ENCODE data around the gene IFI27L1. TPM values are rescaled to one million over a fixed set of nuclear protein-coding genes. Genes with fewer than 3 reads are reported as not detected.
A peak's percentile ranks its signal among the peaks of the same experiment; 100 is the strongest.

The IFI27L1 gene
- total RNA-seq, 4 donors from 2014 or later, result 7.2 to 11.4 (median 9.3) TPM

DNA sequence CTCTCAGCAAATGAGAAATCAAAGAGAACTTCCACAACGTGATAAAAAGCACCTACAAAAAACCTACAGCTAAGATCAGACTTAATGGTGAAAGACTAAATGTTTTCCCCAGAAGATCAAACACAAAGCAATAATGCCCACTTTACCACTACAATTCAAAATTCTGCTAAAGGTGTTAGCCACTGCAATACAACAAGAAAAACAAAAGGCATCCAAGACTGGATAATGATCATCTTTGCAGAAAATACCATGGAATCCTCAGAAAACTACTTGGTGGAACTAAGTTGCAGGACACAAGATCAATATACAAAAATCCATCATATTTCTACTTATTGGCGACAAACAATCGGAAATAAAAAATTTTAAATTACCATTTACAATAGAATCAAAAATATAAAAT, 6.6 kb upstream of the IFI27L1 start:
- WGBS, result 95% methylated on average over 3 of the region's 3 CpGs
- TF ChIP-seq EP300 (IDR thresholded peaks at IDR 0.05), result no peak
- H3K27ac ChIP-seq, result no peak overlapping the region

DNA sequence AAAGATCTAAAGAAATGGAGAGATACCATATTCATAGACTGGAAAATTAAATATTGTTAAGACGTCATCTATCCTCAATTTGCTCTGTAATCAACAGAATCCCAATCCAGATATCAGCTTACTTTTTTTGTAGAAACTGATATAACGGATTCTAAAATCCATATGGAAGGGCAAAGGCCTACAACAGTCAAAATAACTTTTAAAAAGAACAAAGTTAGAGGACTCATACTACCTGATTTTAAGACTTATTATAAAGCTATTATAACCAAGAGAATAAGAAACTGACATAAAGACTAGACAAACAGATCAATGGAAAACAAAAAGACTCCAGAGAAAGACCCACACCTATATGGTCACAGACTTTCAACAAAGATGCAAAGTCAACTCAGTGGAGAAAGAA, 6.1 kb upstream of the IFI27L1 start:
- TF ChIP-seq POLR2AphosphoS5 (IDR thresholded peaks at IDR 0.05) (no peak), POLR2A (IDR thresholded peaks at IDR 0.05) (no peak), EP300 (IDR thresholded peaks at IDR 0.05) (no peak)
- TF ChIP-seq, protein P1, sequence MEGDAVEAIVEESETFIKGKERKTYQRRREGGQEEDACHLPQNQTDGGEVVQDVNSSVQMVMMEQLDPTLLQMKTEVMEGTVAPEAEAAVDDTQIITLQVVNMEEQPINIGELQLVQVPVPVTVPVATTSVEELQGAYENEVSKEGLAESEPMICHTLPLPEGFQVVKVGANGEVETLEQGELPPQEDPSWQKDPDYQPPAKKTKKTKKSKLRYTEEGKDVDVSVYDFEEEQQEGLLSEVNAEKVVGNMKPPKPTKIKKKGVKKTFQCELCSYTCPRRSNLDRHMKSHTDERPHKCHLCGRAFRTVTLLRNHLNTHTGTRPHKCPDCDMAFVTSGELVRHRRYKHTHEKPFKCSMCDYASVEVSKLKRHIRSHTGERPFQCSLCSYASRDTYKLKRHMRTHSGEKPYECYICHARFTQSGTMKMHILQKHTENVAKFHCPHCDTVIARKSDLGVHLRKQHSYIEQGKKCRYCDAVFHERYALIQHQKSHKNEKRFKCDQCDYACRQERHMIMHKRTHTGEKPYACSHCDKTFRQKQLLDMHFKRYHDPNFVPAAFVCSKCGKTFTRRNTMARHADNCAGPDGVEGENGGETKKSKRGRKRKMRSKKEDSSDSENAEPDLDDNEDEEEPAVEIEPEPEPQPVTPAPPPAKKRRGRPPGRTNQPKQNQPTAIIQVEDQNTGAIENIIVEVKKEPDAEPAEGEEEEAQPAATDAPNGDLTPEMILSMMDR (IDR thresholded peaks at IDR 0.05), result no peak
- no peak for DNase-seq (ENCODE audit: low spot score in 2 of 2)
- Histone ChIP-seq H3K27me3 (no peaks in the 10 kb centered on the region), H3K4me3 (no peak overlapping the region), H3K4me1 (peaks cover 42% of the 10 kb centered on the region), H3K27ac (no peak overlapping the region), H3K9me3 (no peaks in the 10 kb centered on the region), H3K36me3 (peaks cover 6% of the 10 kb centered on the region)
- WGBS, result 96% methylated on average over 2 of the region's 2 CpGs

More for the DNA sequence above, 6.6 kb upstream of the IFI27L1 start:
- Histone ChIP-seq H3K36me3 (peaks cover 6% of the 10 kb centered on the region), H3K4me3 (no peak overlapping the region), H3K27me3 (no peaks in the 10 kb centered on the region), H3K9me3 (peaks cover 2% of the 10 kb centered on the region), H3K4me1 (peaks cover 38% of the 10 kb centered on the region)
- DNase-seq (ENCODE audit: low spot score in 2 of 2), result no peak

DNA sequence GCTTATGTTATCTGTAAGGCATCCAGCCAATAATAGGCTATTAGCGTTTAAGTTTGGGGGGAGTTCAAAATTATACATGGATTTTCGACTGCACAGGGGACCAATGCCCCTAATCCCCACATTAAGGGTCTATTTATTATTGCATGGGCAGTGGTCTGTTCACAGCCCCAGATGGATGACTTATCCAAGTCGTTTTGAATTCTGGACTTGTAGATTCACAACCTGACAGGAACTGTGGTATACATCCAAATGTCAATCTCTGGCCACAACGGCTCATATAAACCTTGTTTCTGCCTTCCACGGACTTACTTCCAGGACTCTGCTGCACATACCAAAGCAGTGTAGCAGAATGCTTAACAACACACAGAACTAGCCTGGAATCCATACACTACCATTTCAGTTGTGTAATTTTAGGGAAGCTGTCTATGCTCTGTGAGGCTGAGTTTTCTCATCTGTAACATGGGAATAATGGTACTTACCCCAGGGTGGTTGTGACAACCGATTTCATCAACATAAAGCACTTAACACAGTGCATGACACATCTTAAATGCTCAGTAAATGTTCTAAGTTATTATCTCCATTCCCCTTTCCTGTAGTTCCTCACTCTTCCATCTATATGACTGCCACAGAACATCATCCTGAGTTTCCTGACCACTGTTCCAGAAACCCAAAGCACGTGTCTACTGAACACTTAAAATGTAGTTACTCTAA, 3.8 kb upstream of the IFI27L1 start:
- peaks cover 51% of the 10 kb centered on the region for H3K4me1 ChIP-seq
- peaks cover 6% of the 10 kb centered on the region for H3K36me3 ChIP-seq
- H3K27me3 ChIP-seq, result no peaks in the 10 kb centered on the region
- 58% methylated on average over 7 of the region's 7 CpGs for WGBS
- peak overlapping the region; percentile 100 for H3K4me3 ChIP-seq
- no peak overlapping the region for H3K27ac ChIP-seq
- no peaks in the 10 kb centered on the region for H3K9me3 ChIP-seq
- no peak for DNase-seq (ENCODE audit: low spot score in 2 of 2)
- no peak for TF ChIP-seq POLR2AphosphoS5 (IDR thresholded peaks at IDR 0.05)
- no peak for TF ChIP-seq POLR2A (IDR thresholded peaks at IDR 0.05)
- TF ChIP-seq, protein P1 (IDR thresholded peaks at IDR 0.05), result no peak
- no peak for TF ChIP-seq EP300 (IDR thresholded peaks at IDR 0.05)

DNA sequence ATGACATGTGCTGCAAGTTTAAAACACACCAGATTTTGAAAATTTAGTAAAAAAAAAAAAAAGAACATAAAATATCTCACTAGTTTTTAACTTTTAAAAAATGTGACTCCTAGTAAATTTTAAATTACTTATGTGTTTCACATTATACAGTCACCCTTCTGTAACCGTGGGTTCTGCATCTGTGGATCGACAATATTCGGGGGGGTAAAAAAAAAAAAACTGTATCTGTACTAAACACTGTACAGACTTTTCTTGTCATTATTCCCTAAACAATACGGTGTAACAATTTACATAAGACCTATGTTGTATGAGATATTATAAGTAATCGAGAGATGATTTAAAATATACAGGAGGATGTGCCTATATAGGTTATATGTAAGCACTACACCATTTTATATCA, 3.3 kb upstream of the IFI27L1 start:
- TF ChIP-seq POLR2AphosphoS5 (IDR thresholded peaks at IDR 0.05) (no peak), EP300 (IDR thresholded peaks at IDR 0.05) (no peak), POLR2A (IDR thresholded peaks at IDR 0.05) (no peak)
- TF ChIP-seq, protein P1 (IDR thresholded peaks at IDR 0.05), result no peak
- DNase-seq (ENCODE audit: low spot score in 2 of 2), result no peak
- Histone ChIP-seq H3K27me3 (no peaks in the 10 kb centered on the region), H3K9me3 (no peaks in the 10 kb centered on the region), H3K27ac (no peak overlapping the region), H3K4me3 (peak overlapping the region; percentile 100), H3K36me3 (peaks cover 6% of the 10 kb centered on the region), H3K4me1 (peaks cover 52% of the 10 kb centered on the region)
- WGBS, result 79% methylated on average over 5 of the region's 5 CpGs

DNA sequence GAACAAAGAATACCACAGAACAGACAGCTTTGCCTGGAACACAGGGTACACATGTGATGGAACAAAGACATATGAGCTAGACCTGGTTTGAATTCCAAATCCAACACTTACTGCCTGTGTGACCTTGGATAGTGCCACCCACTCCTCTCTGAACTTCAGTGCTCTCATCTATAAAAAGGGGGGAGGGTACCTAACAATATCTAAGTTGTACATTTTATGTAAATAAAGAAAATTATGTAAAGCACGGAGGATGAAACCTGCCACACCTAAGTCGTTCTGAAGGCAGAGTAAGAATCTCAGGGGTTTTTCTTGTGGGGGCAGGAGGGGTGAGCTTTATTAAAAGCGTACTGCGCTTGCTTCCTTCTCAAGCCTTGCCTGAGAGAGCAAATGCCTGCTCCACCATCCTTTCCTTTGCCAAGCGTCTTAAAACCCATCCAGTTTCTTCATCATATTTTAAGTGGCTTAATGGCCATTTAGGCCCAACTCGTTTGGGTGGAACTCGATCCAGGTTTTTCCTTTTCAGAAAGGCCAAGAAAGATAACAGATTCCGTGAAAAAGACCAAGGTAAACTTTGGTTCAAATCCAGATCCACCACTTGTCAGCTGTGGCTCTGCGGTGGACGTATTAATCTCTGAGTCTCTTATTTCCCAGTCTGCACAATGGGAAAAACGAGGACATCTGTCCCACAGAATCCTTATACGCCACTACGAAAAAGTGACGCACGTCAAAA, 1.1 kb upstream of the IFI27L1 start:
- no peak for TF ChIP-seq POLR2AphosphoS5 (IDR thresholded peaks at IDR 0.05)
- TF ChIP-seq POLR2A (IDR thresholded peaks at IDR 0.05), result no peak
- no peak for TF ChIP-seq EP300 (IDR thresholded peaks at IDR 0.05)
- TF ChIP-seq, protein P1 (IDR thresholded peaks at IDR 0.05), result no peak
- H3K9me3 ChIP-seq, result no peaks in the 10 kb centered on the region
- no peaks in the 10 kb centered on the region for H3K27me3 ChIP-seq
- H3K4me3 ChIP-seq, result peak overlapping the region; percentile 100
- H3K36me3 ChIP-seq, result peaks cover 6% of the 10 kb centered on the region
- peak overlapping the region; percentile 97 for H3K27ac ChIP-seq
- peaks cover 49% of the 10 kb centered on the region for H3K4me1 ChIP-seq
- WGBS, result 2% methylated on average over 15 of the region's 15 CpGs
- DNase-seq (ENCODE audit: low spot score in 2 of 2), result no peak
